SU-DHL-6 (cell line): ENCODE data around the gene MYLK4.

ENCODE experiments used
- EZH2phosphoT487 ChIP-seq: fragments of 200-600 bp; sonication (generic), shearing (Covaris generic); conservative IDR thresholded peaks from 2 replicates; pipeline ENCODE4 v1.6.1; 2018; ENCODE audit warnings: mild to moderate bottlenecking, antibody characterized with exemption, low read length, moderate library complexity, mixed read lengths
- TF ChIP-seq, protein P1 (sequence below): fragments of 200-600 bp; sonication (generic); IDR thresholded peaks from one replicate; pipeline ENCODE4 v1.5.1; 2017; ENCODE audit warnings: antibody characterized with exemption, mild to moderate bottlenecking, low read length, moderate library complexity; ENCODE audit not compliant: insufficient read depth, poor library complexity, severe bottlenecking

- TF ChIP-seq, protein P1, sequence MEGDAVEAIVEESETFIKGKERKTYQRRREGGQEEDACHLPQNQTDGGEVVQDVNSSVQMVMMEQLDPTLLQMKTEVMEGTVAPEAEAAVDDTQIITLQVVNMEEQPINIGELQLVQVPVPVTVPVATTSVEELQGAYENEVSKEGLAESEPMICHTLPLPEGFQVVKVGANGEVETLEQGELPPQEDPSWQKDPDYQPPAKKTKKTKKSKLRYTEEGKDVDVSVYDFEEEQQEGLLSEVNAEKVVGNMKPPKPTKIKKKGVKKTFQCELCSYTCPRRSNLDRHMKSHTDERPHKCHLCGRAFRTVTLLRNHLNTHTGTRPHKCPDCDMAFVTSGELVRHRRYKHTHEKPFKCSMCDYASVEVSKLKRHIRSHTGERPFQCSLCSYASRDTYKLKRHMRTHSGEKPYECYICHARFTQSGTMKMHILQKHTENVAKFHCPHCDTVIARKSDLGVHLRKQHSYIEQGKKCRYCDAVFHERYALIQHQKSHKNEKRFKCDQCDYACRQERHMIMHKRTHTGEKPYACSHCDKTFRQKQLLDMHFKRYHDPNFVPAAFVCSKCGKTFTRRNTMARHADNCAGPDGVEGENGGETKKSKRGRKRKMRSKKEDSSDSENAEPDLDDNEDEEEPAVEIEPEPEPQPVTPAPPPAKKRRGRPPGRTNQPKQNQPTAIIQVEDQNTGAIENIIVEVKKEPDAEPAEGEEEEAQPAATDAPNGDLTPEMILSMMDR: no peak
- TF ChIP-seq EZH2phosphoT487: no peak
Measured at GRCh38 chr6:2619651-2620050, 131.1 kb downstream of the MYLK4 start.
